ENCODE data around the gene PLA2G2C. TPM values are rescaled to one million over a fixed set of nuclear protein-coding genes. Genes with fewer than 3 reads are reported as not detected.

The PLA2G2C gene
- total and polyA plus RNA-seq, 7 donors, result 0.09 to 5.5 (median 1.4) TPM; not detected in 2

DNA sequence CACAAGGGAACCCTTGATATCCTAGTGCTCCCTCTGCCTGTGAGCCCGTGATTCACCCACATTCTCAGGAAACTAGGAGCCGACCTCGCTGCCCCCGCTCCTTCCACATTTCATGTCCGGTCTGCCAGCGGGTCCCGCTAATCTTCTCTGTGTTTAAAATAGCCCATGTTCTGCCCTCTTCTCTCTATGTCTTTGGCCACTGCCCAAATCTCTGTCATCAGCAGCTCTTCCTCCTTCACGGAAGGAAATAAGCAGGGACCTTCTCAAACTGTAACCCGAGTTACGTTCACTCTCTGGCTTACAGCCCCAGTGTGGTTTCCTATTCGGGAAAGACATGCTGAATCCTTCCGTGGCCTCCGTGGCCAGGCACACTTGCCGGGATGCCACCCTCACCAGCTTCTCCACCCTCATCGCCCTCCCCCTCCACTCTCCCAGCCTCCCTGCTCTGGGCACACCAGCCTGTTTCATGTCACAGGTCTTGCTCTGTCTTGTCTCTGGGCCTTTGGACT lies 21.6 kb downstream of the PLA2G2C start:
- Histone ChIP-seq H3K27ac (peak overlapping the region in 3 of 4 donors; percentile 79 to 80 (median 80)), H3K9me3 (peaks cover 7 to 21% (median 7%) of the 10 kb centered on the region in 4 donors), H3K4me1 (peaks cover 0 to 45% (median 29%) of the 10 kb centered on the region in 4 donors), H3K27me3 (no peaks in the 10 kb centered on the region), H3K36me3 (no peaks in the 10 kb centered on the region), H3K4me3 (no peak overlapping the region)
- TF ChIP-seq POLR2A (IDR thresholded peaks at IDR 0.05) (no peak), EP300 (IDR thresholded peaks at IDR 0.05) (no peak), POLR2AphosphoS5 (IDR thresholded peaks at IDR 0.05) (peak in 3 of 4 donors; percentile 53 to 71 (median 55))
- peak; percentile 74 for DNase-seq
- intact Hi-C loops (cut with DNase I), result loop anchor here (1.0 to 5.0 kb wide), 2 partner anchors 31 to 323 kb away; partner anchors contain the start of gene CAMK2N1
- 82 to 90% methylated on average over 15 of the region's 15 CpGs for WGBS, 2 donors

DNA sequence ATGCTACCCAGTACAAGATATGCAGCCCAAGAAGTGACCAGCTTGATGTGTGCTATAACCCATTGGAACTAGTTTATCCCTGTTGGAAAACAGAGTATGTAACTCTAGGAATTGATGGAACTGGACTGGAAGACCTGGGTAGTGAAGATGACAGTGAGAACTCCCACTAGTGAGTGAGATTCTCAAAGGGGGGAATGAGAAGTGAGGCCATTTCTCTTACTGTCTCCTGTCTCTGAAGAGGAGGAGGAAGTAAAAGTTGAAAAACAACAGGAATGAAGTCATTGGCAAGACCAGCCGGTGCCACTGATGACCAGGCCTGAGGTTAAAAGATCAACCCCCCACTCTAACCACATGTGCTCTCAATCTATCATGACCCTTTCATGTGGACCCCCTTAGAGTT lies 26.3 kb downstream of the PLA2G2C start:
- intact Hi-C loops (cut with DNase I), result loop anchor here (5.0 kb wide), 1 partner anchor 327 kb away; the partner anchor contains the start of gene CAMK2N1
- no peaks in the 10 kb centered on the region for H3K36me3 ChIP-seq
- peaks cover 7 to 36% (median 9%) of the 10 kb centered on the region in 4 donors for H3K9me3 ChIP-seq
- peaks cover 0 to 13% (median 9%) of the 10 kb centered on the region in 4 donors for H3K4me1 ChIP-seq
- no peak overlapping the region for H3K4me3 ChIP-seq
- TF ChIP-seq, protein P1, sequence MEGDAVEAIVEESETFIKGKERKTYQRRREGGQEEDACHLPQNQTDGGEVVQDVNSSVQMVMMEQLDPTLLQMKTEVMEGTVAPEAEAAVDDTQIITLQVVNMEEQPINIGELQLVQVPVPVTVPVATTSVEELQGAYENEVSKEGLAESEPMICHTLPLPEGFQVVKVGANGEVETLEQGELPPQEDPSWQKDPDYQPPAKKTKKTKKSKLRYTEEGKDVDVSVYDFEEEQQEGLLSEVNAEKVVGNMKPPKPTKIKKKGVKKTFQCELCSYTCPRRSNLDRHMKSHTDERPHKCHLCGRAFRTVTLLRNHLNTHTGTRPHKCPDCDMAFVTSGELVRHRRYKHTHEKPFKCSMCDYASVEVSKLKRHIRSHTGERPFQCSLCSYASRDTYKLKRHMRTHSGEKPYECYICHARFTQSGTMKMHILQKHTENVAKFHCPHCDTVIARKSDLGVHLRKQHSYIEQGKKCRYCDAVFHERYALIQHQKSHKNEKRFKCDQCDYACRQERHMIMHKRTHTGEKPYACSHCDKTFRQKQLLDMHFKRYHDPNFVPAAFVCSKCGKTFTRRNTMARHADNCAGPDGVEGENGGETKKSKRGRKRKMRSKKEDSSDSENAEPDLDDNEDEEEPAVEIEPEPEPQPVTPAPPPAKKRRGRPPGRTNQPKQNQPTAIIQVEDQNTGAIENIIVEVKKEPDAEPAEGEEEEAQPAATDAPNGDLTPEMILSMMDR (IDR thresholded peaks at IDR 0.05), result no peak
- TF ChIP-seq EP300 (IDR thresholded peaks at IDR 0.05), result no peak
- H3K27ac ChIP-seq, result no peak overlapping the region
- no peak for DNase-seq
- WGBS, 2 donors, result 59 to 74% methylated on average over 1 of the region's 1 CpG
- no peaks in the 10 kb centered on the region for H3K27me3 ChIP-seq

DNA sequence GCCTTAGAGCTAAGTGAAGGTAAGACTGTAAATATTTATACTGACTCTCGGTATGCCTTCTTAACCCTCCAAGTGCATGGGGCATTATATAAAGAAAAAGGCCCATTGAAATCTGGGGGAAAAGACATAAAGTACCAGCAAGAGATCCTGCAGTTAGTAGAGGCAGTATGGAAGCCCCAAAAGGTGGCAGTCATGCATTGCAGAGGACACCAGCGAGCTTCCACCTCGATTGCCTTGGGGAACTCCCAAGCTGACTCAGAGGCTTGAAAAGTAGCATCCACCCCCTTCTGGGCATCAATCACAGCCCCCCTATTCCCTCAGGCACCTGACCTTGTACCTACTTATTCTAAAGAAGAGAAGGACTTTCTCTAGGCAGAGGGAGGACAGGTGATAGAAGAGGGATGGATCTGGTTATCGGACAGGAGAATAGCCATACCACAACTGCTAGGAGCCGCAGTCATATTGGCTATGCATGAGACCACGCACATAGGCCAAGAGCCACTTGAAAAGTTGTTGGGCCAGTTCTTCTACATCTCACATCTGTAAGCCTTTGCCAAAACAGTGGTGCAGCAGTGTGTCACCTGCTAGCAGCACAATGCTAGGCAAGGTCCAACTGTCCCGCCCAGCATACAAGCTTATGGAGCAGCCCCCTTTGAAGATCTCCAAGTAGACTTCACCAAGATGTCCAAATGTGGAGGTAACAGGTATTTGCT lies 27.8 kb downstream of the PLA2G2C start:
- no peak for TF ChIP-seq EP300 (IDR thresholded peaks at IDR 0.05)
- TF ChIP-seq, protein P1 (IDR thresholded peaks at IDR 0.05), result no peak
- TF ChIP-seq POLR2A (IDR thresholded peaks at IDR 0.05), result no peak
- TF ChIP-seq POLR2AphosphoS5 (IDR thresholded peaks at IDR 0.05), result no peak
- H3K36me3 ChIP-seq, result no peaks in the 10 kb centered on the region
- H3K27ac ChIP-seq, result no peak overlapping the region
- no peak overlapping the region for H3K4me3 ChIP-seq
- no peak for DNase-seq
- WGBS, 2 donors, result 83 to 90% methylated on average over 7 of the region's 7 CpGs
- H3K27me3 ChIP-seq, result no peaks in the 10 kb centered on the region
- H3K4me1 ChIP-seq, result peaks cover 0 to 8% (median 2%) of the 10 kb centered on the region in 4 donors
- intact Hi-C loops (cut with DNase I), result no loop called here
- H3K9me3 ChIP-seq, result peaks cover 7 to 36% (median 9%) of the 10 kb centered on the region in 4 donors

DNA sequence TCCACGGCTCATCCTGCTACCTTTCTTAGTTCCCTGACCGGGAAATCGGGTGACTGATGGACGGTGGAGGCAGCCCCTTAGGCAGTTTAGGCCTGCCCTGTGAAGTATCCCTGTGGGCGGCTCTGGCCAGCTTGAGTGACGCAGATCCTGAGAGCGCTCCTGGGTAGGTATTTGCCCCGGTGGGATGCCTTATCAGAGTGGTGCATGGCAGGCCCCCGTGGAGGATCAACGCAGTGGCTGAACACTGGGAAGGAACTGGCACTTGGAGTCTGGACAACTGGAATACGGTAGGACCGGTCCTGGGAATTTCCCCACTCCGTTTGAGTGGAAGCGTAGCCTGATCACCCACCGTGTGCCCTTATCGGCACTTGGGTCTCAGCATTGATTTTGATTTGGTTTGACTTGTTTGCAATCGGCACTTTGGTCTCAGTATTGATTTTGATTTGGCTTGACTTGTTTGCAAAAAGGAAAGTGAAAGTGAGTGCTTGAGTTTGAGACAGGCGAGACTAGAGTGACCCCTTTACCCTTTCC lies 32.0 kb downstream of the PLA2G2C start:
- intact Hi-C loops (cut with DNase I), result loop anchor here (5.0 kb wide), 1 partner anchor 43 kb away; no protein-coding TSS in a partner anchor
- Histone ChIP-seq H3K27me3 (no peaks in the 10 kb centered on the region), H3K27ac (peak overlapping the region in 1 of 4 donors; percentile 34), H3K36me3 (no peaks in the 10 kb centered on the region), H3K4me3 (peak overlapping the region in 1 of 4 donors; percentile 17), H3K9me3 (peaks cover 0 to 12% (median under 1%) of the 10 kb centered on the region in 4 donors), H3K4me1 (peaks cover 0 to 25% (median 13%) of the 10 kb centered on the region in 4 donors)
- DNase-seq, result peak; percentile 59
- TF ChIP-seq EP300 (IDR thresholded peaks at IDR 0.05) (no peak), POLR2AphosphoS5 (IDR thresholded peaks at IDR 0.05) (no peak), POLR2A (IDR thresholded peaks at IDR 0.05) (no peak)
- TF ChIP-seq, protein P1 (IDR thresholded peaks at IDR 0.05), result no peak
- 84 to 87% methylated on average over 18 of the region's 18 CpGs for WGBS, 2 donors

DNA sequence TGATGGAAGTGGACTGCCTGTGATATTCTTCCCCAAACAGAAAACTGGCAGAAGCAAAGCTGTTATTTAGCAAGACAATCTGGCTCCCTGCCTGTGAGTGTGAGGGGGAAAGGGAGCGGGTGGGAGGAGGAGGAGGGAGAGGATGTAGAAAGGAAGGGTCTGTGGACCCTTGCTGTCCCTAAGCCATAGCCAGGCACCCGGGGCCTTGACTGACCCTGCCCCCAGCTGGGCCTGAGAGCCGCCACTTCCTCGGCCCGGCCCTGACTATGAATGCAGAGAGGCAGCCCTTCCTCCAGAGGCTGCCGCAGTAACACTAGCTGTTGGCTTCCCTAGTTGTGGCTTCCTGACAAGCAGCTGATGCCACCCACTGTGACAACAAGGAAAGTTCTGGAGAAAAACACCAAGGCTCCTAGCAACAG lies 33.3 kb downstream of the PLA2G2C start:
- no peak overlapping the region for H3K4me3 ChIP-seq
- H3K36me3 ChIP-seq, result no peaks in the 10 kb centered on the region
- no peaks in the 10 kb centered on the region for H3K9me3 ChIP-seq
- intact Hi-C loops (cut with DNase I), result loop anchor here (1.0 to 5.0 kb wide), 4 partner anchors 44 to 235 kb away; no protein-coding TSS in a partner anchor
- H3K27ac ChIP-seq, result peak overlapping the region; percentile 0 to 58 (median 32)
- peaks cover 0 to 25% (median 13%) of the 10 kb centered on the region in 4 donors for H3K4me1 ChIP-seq
- peak; percentile 67 for DNase-seq
- WGBS, 2 donors, result 72 to 85% methylated on average over 6 of the region's 6 CpGs
- no peaks in the 10 kb centered on the region for H3K27me3 ChIP-seq
- TF ChIP-seq POLR2A (IDR thresholded peaks at IDR 0.05) (no peak), POLR2AphosphoS5 (IDR thresholded peaks at IDR 0.05) (peak in 1 of 4 donors; percentile 12), EP300 (IDR thresholded peaks at IDR 0.05) (no peak)
- TF ChIP-seq, protein P1 (IDR thresholded peaks at IDR 0.05), result no peak
